ENCODE data around the gene IGSF9. TPM values are rescaled to one million over a fixed set of nuclear protein-coding genes. Genes with fewer than 3 reads are reported as not detected.

Gene IGSF9
- total and polyA plus RNA-seq, 4 donors = 0.14 to 21.3 (median 16.1) TPM

DNA sequence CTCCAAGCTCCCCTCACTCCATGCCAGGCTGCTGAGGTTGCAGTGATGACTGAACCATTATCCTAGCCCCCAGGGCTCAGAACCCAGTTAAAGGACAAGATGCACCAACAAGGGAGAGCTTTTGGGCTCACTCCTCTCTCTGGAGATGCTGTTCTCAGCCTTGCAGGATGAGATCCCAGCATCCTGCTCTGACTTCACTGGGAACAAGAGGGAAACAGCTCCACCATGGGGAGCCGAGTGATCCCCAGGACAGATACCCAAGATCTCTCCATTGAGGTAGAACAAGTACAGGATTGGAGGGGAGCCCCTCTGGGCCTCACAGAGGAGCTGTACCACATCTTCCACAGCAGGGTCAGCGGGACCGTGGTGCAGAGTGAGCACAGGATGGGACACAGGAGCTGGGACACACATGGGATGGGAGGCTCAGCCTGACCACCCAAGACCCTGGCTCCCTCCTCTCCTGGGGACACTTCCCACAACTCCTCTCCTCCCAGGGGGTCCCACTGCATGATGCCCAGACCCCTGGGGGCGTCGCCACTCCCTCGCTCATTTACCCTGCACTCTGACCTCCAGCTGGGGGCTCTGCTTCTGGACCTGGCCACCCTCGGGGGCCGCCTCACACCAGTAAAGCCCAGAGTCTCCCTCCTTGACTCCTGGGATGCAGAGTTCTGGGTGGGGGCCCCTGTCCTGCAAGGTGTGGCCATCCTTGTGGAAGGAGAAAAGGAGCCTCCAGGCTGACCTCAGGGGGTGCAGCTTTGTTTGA lies 27.2 kb upstream of the IGSF9 start:
- H3K4me3 ChIP-seq (ENCODE audit: low read depth in 1 of 3, low read length in 3 of 3) = no peak overlapping the region
- peaks cover 8 to 20% (median 16%) of the 10 kb centered on the region in 4 donors for H3K4me1 ChIP-seq (ENCODE audit: control insufficient read depth in 4 of 4, insufficient read depth in 4 of 4, low read length in 3 of 4)
- TF ChIP-seq JUND (IDR thresholded peaks at IDR 0.05) (no peak), FOXA1 (IDR thresholded peaks at IDR 0.05) (no peak), ZBTB33 (IDR thresholded peaks at IDR 0.05) (no peak), FOXA2 (IDR thresholded peaks at IDR 0.05) (no peak), NR2F2 (IDR thresholded peaks at IDR 0.05) (no peak), EGR1 (IDR thresholded peaks at IDR 0.05; ENCODE audit: low read depth in 2 of 2) (no peak), GABPA (IDR thresholded peaks at IDR 0.05 in 1 of 2, conservative IDR thresholded peaks at IDR 0.05 in 1 of 2) (no peak), TAF1 (conservative IDR thresholded peaks at IDR 0.05) (no peak), HNF4A (conservative IDR thresholded peaks at IDR 0.05) (no peak), CTCF (IDR thresholded peaks at IDR 0.05; ENCODE audit: low read depth, low read length, missing input control) (no peak), ATF3 (IDR thresholded peaks at IDR 0.05) (no peak), RAD21 (IDR thresholded peaks at IDR 0.05) (no peak), SP1 (IDR thresholded peaks at IDR 0.05) (no peak), RXRA (IDR thresholded peaks at IDR 0.05) (no peak), YY1 (IDR thresholded peaks at IDR 0.05) (no peak), HNF4G (IDR thresholded peaks at IDR 0.05) (no peak)
- TF ChIP-seq, protein P1, sequence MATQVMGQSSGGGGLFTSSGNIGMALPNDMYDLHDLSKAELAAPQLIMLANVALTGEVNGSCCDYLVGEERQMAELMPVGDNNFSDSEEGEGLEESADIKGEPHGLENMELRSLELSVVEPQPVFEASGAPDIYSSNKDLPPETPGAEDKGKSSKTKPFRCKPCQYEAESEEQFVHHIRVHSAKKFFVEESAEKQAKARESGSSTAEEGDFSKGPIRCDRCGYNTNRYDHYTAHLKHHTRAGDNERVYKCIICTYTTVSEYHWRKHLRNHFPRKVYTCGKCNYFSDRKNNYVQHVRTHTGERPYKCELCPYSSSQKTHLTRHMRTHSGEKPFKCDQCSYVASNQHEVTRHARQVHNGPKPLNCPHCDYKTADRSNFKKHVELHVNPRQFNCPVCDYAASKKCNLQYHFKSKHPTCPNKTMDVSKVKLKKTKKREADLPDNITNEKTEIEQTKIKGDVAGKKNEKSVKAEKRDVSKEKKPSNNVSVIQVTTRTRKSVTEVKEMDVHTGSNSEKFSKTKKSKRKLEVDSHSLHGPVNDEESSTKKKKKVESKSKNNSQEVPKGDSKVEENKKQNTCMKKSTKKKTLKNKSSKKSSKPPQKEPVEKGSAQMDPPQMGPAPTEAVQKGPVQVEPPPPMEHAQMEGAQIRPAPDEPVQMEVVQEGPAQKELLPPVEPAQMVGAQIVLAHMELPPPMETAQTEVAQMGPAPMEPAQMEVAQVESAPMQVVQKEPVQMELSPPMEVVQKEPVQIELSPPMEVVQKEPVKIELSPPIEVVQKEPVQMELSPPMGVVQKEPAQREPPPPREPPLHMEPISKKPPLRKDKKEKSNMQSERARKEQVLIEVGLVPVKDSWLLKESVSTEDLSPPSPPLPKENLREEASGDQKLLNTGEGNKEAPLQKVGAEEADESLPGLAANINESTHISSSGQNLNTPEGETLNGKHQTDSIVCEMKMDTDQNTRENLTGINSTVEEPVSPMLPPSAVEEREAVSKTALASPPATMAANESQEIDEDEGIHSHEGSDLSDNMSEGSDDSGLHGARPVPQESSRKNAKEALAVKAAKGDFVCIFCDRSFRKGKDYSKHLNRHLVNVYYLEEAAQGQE (IDR thresholded peaks at IDR 0.05) = no peak
- TF ChIP-seq, protein P2, sequence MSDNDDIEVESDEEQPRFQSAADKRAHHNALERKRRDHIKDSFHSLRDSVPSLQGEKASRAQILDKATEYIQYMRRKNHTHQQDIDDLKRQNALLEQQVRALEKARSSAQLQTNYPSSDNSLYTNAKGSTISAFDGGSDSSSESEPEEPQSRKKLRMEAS (IDR thresholded peaks at IDR 0.05) = no peak
- no peaks in the 10 kb centered on the region for H3K9me3 ChIP-seq (ENCODE audit: control insufficient read depth in 4 of 4, low read length in 3 of 4)
- no peak overlapping the region for H3K27ac ChIP-seq (ENCODE audit: low read depth in 1 of 2, low read length in 2 of 2)
- no peak for DNase-seq (ENCODE audit: low spot score)
- WGBS = 93% methylated on average over 8 of the region's 8 CpGs
- H3K9ac ChIP-seq (ENCODE audit: low read depth in 1 of 2, low read length in 2 of 2) = no peak overlapping the region
- no peaks in the 10 kb centered on the region for H3K36me3 ChIP-seq (ENCODE audit: control insufficient read depth in 4 of 4, insufficient read depth in 3 of 4, low read depth in 1 of 4, low read length in 3 of 4)
- H3K27me3 ChIP-seq (ENCODE audit: control insufficient read depth in 4 of 4, insufficient read depth in 4 of 4, low read length in 3 of 4) = no peaks in the 10 kb centered on the region
